Ovary (tissue), 3 donors: ENCODE results near the gene KCNJ13.

ENCODE experiments used
- EP300 ChIP-seq: sonication (generic); formaldehyde crosslinking; IDR thresholded peaks from one replicate; pipeline ENCODE4 v1.6.1; 2017; ENCODE audit warnings: antibody characterized with exemption
- POLR2A ChIP-seq: fragments of 450-650 bp; IDR thresholded peaks from one replicate; pipeline ENCODE4 v1.6.1; 2017; ENCODE audit warnings: antibody characterized with exemption, mild to moderate bottlenecking, moderate library complexity
- TF ChIP-seq, protein P1 (sequence below), 3 donors: fragments of 450-650 bp in 2 of 3; fragments of 200-600 bp in 1 of 3; IDR thresholded peaks; one replicate each; pipeline versions ENCODE4 v1.5.1 to v1.8.0; 2016 to 2022; ENCODE audit warnings: antibody characterized with exemption in 3 of 3, mild to moderate bottlenecking in 1 of 3
- donor health status: DM: no; HTN: no; CAD: no.

DNA sequence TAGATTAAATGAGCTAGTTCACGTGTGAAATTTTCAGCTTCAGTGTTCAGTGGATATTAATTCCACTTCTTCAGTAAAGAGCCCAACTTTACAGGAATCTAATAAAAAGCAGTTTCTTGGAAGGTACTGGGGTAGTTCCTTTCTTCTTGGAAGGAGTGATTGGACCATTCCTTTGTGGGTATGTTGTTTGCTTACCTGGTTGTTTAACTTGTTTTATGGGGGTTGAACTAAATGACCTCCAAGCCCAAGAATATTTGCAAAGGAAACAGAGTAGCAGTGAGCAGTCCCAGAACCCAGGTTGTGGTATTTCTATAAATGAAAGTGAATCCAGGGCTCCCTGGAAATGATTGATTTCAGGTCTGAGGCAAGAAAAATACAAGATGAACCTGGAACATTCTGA lies 31.4 kb downstream of the KCNJ13 start:
- TF ChIP-seq, protein P1, sequence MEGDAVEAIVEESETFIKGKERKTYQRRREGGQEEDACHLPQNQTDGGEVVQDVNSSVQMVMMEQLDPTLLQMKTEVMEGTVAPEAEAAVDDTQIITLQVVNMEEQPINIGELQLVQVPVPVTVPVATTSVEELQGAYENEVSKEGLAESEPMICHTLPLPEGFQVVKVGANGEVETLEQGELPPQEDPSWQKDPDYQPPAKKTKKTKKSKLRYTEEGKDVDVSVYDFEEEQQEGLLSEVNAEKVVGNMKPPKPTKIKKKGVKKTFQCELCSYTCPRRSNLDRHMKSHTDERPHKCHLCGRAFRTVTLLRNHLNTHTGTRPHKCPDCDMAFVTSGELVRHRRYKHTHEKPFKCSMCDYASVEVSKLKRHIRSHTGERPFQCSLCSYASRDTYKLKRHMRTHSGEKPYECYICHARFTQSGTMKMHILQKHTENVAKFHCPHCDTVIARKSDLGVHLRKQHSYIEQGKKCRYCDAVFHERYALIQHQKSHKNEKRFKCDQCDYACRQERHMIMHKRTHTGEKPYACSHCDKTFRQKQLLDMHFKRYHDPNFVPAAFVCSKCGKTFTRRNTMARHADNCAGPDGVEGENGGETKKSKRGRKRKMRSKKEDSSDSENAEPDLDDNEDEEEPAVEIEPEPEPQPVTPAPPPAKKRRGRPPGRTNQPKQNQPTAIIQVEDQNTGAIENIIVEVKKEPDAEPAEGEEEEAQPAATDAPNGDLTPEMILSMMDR (IDR thresholded peaks at IDR 0.05), result no peak
- TF ChIP-seq POLR2A (no peak), EP300 (no peak)
